HEK293 (cell line): Measurements from ENCODE around the gene MLXIPL.

Experiments
- ATF2 ChIP-seq: fragments of 450-650 bp; formaldehyde crosslinking; IDR thresholded peaks from 2 replicates; pipeline ENCODE4 v1.5.1; 2016; ENCODE audit warnings: missing biosample characterization, missing genetic modification characterization, low read depth
- INSM2 ChIP-seq: fragments of 450-650 bp; formaldehyde crosslinking; IDR thresholded peaks from 2 replicates; pipeline ENCODE4 v1.5.1; 2016; ENCODE audit warnings: missing biosample characterization, missing genetic modification characterization
- KLF9 ChIP-seq: fragments of 450-650 bp; formaldehyde crosslinking; IDR thresholded peaks from 2 replicates; pipeline ENCODE4 v1.5.1; 2016; ENCODE audit warnings: missing biosample characterization, missing genetic modification characterization, low read depth
- MEIS1 ChIP-seq: sonication (generic); formaldehyde crosslinking; IDR thresholded peaks from 2 replicates; pipeline ENCODE4 v1.8.1; 2022; ENCODE audit warnings: missing genetic modification reagents, mild to moderate bottlenecking, borderline replicate concordance
- MYNN ChIP-seq: fragments of 450-650 bp; formaldehyde crosslinking; IDR thresholded peaks from 2 replicates; pipeline ENCODE4 v1.5.1; 2016; ENCODE audit warnings: missing biosample characterization, missing genetic modification characterization, borderline replicate concordance
- SALL2 ChIP-seq: fragments of 450-650 bp; formaldehyde crosslinking; IDR thresholded peaks from 2 replicates; pipeline ENCODE4 v1.5.0; 2017; ENCODE audit warnings: missing biosample characterization, mild to moderate bottlenecking, missing genetic modification characterization, borderline replicate concordance
- ZBTB1 ChIP-seq: fragments of 450-650 bp; formaldehyde crosslinking; IDR thresholded peaks from 2 replicates; pipeline ENCODE4 v1.5.1; 2016; ENCODE audit warnings: missing biosample characterization, missing genetic modification characterization
- ZEB2 ChIP-seq: fragments of 450-650 bp; formaldehyde crosslinking; IDR thresholded peaks from 2 replicates; pipeline ENCODE4 v1.5.1; 2016; ENCODE audit warnings: missing biosample characterization, missing genetic modification characterization
- ZFP41 ChIP-seq: fragments of 450-650 bp; formaldehyde crosslinking; IDR thresholded peaks from 2 replicates; pipeline ENCODE4 v1.5.1; 2016; ENCODE audit warnings: missing biosample characterization, missing genetic modification characterization, borderline replicate concordance
- ZIC2 ChIP-seq: fragments of 450-650 bp; formaldehyde crosslinking; IDR thresholded peaks from 2 replicates; pipeline ENCODE4 v1.5.1; 2016; ENCODE audit warnings: missing biosample characterization, missing genetic modification characterization
- ZNF157 ChIP-seq: fragments of 450-650 bp; formaldehyde crosslinking; IDR thresholded peaks from 2 replicates; pipeline ENCODE4 v1.5.1; 2016; ENCODE audit warnings: missing biosample characterization, missing genetic modification characterization
- ZNF214 ChIP-seq: fragments of 450-650 bp; formaldehyde crosslinking; IDR thresholded peaks from 2 replicates; pipeline ENCODE4 v1.5.1; 2017; ENCODE audit warnings: missing biosample characterization, mild to moderate bottlenecking, missing genetic modification characterization, borderline replicate concordance
- ZNF24 ChIP-seq: fragments of 450-650 bp; formaldehyde crosslinking; IDR thresholded peaks from 2 replicates; pipeline ENCODE4 v1.5.1; 2016; ENCODE audit warnings: missing biosample characterization, missing genetic modification characterization
- ZNF280C ChIP-seq: fragments of 450-650 bp; formaldehyde crosslinking; IDR thresholded peaks from 2 replicates; pipeline ENCODE4 v1.5.1; 2016; ENCODE audit warnings: missing biosample characterization, missing genetic modification characterization
- ZNF280D ChIP-seq: fragments of 450-650 bp; formaldehyde crosslinking; IDR thresholded peaks from 2 replicates; pipeline ENCODE4 v1.5.1; 2016; ENCODE audit warnings: missing biosample characterization, missing genetic modification characterization
- ZNF311 ChIP-seq: fragments of 450-650 bp; formaldehyde crosslinking; IDR thresholded peaks from 2 replicates; pipeline ENCODE4 v1.5.1; 2017; ENCODE audit warnings: missing biosample characterization, missing genetic modification characterization, borderline replicate concordance
- ZNF362 ChIP-seq: fragments of 450-650 bp; formaldehyde crosslinking; IDR thresholded peaks from 2 replicates; pipeline ENCODE4 v1.5.1; 2016; ENCODE audit warnings: missing biosample characterization, missing genetic modification characterization
- ZNF366 ChIP-seq: fragments of 450-650 bp; formaldehyde crosslinking; conservative IDR thresholded peaks from 2 replicates; pipeline ENCODE4 v1.5.1; 2016; ENCODE audit warnings: missing biosample characterization, missing genetic modification characterization
- ZNF404 ChIP-seq: fragments of 450-650 bp; formaldehyde crosslinking; IDR thresholded peaks from 2 replicates; pipeline ENCODE4 v1.5.1; 2017; ENCODE audit warnings: missing biosample characterization, missing genetic modification characterization
- ZNF501 ChIP-seq: fragments of 450-650 bp; formaldehyde crosslinking; IDR thresholded peaks from 2 replicates; pipeline ENCODE4 v1.5.1; 2016; ENCODE audit warnings: missing biosample characterization, missing genetic modification characterization
- ZNF548 ChIP-seq: fragments of 450-650 bp; formaldehyde crosslinking; IDR thresholded peaks from 2 replicates; pipeline ENCODE4 v1.5.1; 2016; ENCODE audit warnings: missing biosample characterization, missing genetic modification characterization
- ZNF580 ChIP-seq: fragments of 450-650 bp; formaldehyde crosslinking; IDR thresholded peaks from 2 replicates; pipeline ENCODE4 v1.5.1; 2016; ENCODE audit warnings: missing biosample characterization, missing genetic modification characterization
- ZNF600 ChIP-seq: fragments of 450-650 bp; formaldehyde crosslinking; IDR thresholded peaks from 2 replicates; pipeline ENCODE4 v1.5.1; 2016; ENCODE audit warnings: missing biosample characterization, missing genetic modification characterization
- ZNF76 ChIP-seq: fragments of 450-650 bp; formaldehyde crosslinking; IDR thresholded peaks from 2 replicates; pipeline ENCODE4; 2016; ENCODE audit warnings: low read depth, missing biosample characterization, missing genetic modification characterization, borderline replicate concordance
- ZSCAN16 ChIP-seq: fragments of 450-650 bp; formaldehyde crosslinking; IDR thresholded peaks from 2 replicates; pipeline ENCODE4 v1.5.1; 2016; ENCODE audit warnings: missing biosample characterization, missing genetic modification characterization
- ZSCAN18 ChIP-seq: fragments of 450-650 bp; formaldehyde crosslinking; IDR thresholded peaks from 2 replicates; pipeline ENCODE4 v1.5.1; 2016; ENCODE audit warnings: missing biosample characterization, missing genetic modification characterization

Gene MLXIPL

GRCh38 chr7:73667344-73668102 is 43.2 kb upstream of the MLXIPL start, which contains the start of gene VPS37D (continued):
- TF ChIP-seq ZSCAN18 (tag by site-specific recombination), result no peak
- no peak for TF ChIP-seq ZNF501 (tag by site-specific recombination)
- no peak for TF ChIP-seq ATF2 (tag by site-specific recombination)
- TF ChIP-seq ZNF280C, result no peak
- no peak for TF ChIP-seq ZNF366 (tag by site-specific recombination)
- TF ChIP-seq ZSCAN16, result no peak
- TF ChIP-seq ZNF76 (tag by site-specific recombination), result no peak
- TF ChIP-seq INSM2 (tag by site-specific recombination), result no peak
- TF ChIP-seq ZNF280D (tag by site-specific recombination), result no peak
- no peak for TF ChIP-seq ZIC2 (tag by site-specific recombination)
- TF ChIP-seq ZNF362, result no peak
- TF ChIP-seq ZBTB1 (tag by site-specific recombination), result no peak
- TF ChIP-seq ZNF24 (tag by site-specific recombination), result 0 out of 2 replicates have a peak, but pooled peaks have one; percentile 44
- TF ChIP-seq MYNN (tag by site-specific recombination), result no peak
- TF ChIP-seq ZFP41, result no peak
- no peak for TF ChIP-seq ZNF404 (tag by site-specific recombination)
- TF ChIP-seq ZNF214 (tag by site-specific recombination), result no peak
- no peak for TF ChIP-seq ZNF157 (tag by site-specific recombination)
- TF ChIP-seq ZNF548 (tag by site-specific recombination), result no peak
- peak; percentile 81 for TF ChIP-seq KLF9 (tag by site-specific recombination)
- peak; percentile 68 for TF ChIP-seq ZEB2 (tag by site-specific recombination)
- TF ChIP-seq SALL2, result no peak
- peak; percentile 59; the same call in 1 of the 2 replicates for TF ChIP-seq ZNF580
- TF ChIP-seq ZNF311 (tag by site-specific recombination), result no peak
- no peak for TF ChIP-seq MEIS1 (CRISPR knock-in tag)
- no peak for TF ChIP-seq ZNF600 (tag by site-specific recombination)
